Measurements from ENCODE around the gene SON. TPM values are rescaled to one million over a fixed set of nuclear protein-coding genes. Genes with fewer than 3 reads are reported as not detected.

The SON gene
- total RNA-seq, 1 experiment from 2014 or later = 329 TPM

GRCh38 chr21:33543505-33544129, 779 bp downstream of the SON start:
- Histone ChIP-seq H4K8ac (replicated peaks; ENCODE audit: insufficient read length, low read depth, low read length) (no peak overlapping the region), H2BK5ac (ENCODE audit: insufficient read length, low read length) (peak overlapping the region; percentile 91), H3K23me2 (ENCODE audit: insufficient read length, low read depth, low read length, poor library complexity, severe bottlenecking) (no peaks in the 10 kb centered on the region), H3K4me1 (ENCODE audit: insufficient read depth, low read length) (no peaks in the 10 kb centered on the region), H4K20me1 (ENCODE audit: control insufficient read depth, insufficient read depth, insufficient read length) (no peaks in the 10 kb centered on the region), H3K18ac (ENCODE audit: insufficient read length, low read depth, low read length) (peak overlapping the region; percentile 99), H3K79me1 (ENCODE audit: insufficient read depth, low read depth, low read length, poor library complexity, severe bottlenecking) (peaks cover 5% of the 10 kb centered on the region), H3K4ac (ENCODE audit: low read depth, low read length) (no peak overlapping the region), H3K23ac (ENCODE audit: insufficient read length, low read depth, low read length) (no peak overlapping the region), H2AFZ (ENCODE audit: low read length) (no peak overlapping the region), H2BK12ac (ENCODE audit: insufficient read length, low read depth, low read length) (peak overlapping the region; percentile 23), H3K79me2 (ENCODE audit: insufficient read depth, low read length) (peaks cover 45% of the 10 kb centered on the region), H2BK20ac (ENCODE audit: low read depth, low read length, poor library complexity, severe bottlenecking) (no peak overlapping the region), H3K9ac (ENCODE audit: extremely low read depth, insufficient read length, low read length) (peak overlapping the region; percentile 100), H3K4me2 (ENCODE audit: insufficient read depth, insufficient read length, low read length) (peak overlapping the region; percentile 98), H3K9me3 (ENCODE audit: control insufficient read depth, low read depth, low read length) (no peaks in the 10 kb centered on the region), H3T11ph (ENCODE audit: low read length) (no peak overlapping the region), H3K27me3 (ENCODE audit: insufficient read depth, low read length) (no peaks in the 10 kb centered on the region), H3K27ac (ENCODE audit: insufficient read length, low read depth, low read length) (peak overlapping the region; percentile 98), H2BK15ac (ENCODE audit: low read depth, low read length) (no peak overlapping the region), H2BK120ac (ENCODE audit: low read depth, low read length, poor library complexity, severe bottlenecking) (no peak overlapping the region), H4K5ac (ENCODE audit: insufficient read length, low read depth, low read length) (peak overlapping the region; percentile 79), H3K56ac (ENCODE audit: insufficient read length, low read depth, low read length) (peak overlapping the region; percentile 98), H3K14ac (ENCODE audit: insufficient read depth, low read length) (peak overlapping the region; percentile 96), H4K91ac (ENCODE audit: insufficient read length, low read depth, low read length) (no peak overlapping the region), H2AK5ac (ENCODE audit: insufficient read length, low read length) (no peak overlapping the region)
- Mint-ChIP-seq H3K36me3 (ENCODE audit: insufficient read depth in 1 of 3, low read depth in 3 of 3) (peaks cover 25 to 61% (median 42%) of the 10 kb centered on the region in 3 experiments), H3K4me3 (peak overlapping the region; percentile 97 to 99), H3K27me3 (ENCODE audit: low read depth) (no peaks in the 10 kb centered on the region), H3K4me1 (peaks cover 24 to 27% of the 10 kb centered on the region in 2 experiments), H3K27ac (peak overlapping the region; percentile 100), H3K9me3 (no peaks in the 10 kb centered on the region; a peak in 1 of 5 replicates)
- WGBS (ENCODE audit: extremely low coverage, insufficient read length, low lambda C conversion rate) = no CpG with 5 or more reads among the region's 26 CpGs
- DNase-seq = peak; percentile 66
- no peak for TF ChIP-seq CTCF (conservative IDR thresholded peaks at IDR 0.05)
